Calu3 (cell line): ENCODE measurements around the gene RAB40C. TPM values are rescaled to one million over a fixed set of nuclear protein-coding genes. Genes with fewer than 3 reads are reported as not detected.

Experiments used
- BruUV-seq: library from RNA; stranded (reverse); fragments of 400-500 nt; replicated peaks from 2 replicates; lab custom pipeline; 2021; lab: Mats Ljungman, UMichigan
- CTCF ChIA-PET: fragments of 300-600 bp; sonication (Branson Sonifier 250); formaldehyde crosslinking; loops from one replicate; lab custom pipeline; 2022; ENCODE audit warnings: antibody characterized with exemption; lab: Charles Lee
- DNase-seq: peaks from one replicate; pipeline ENCODE4 v3.0.0; 2022
- H3K27ac Mint-ChIP-seq: one replicate; pipeline ENCODE4 v1.8.0; 2022; ENCODE audit warnings: mixed read lengths; ENCODE audit not compliant: unreplicated experiment
- H3K27me3 Mint-ChIP-seq: one replicate; pipeline ENCODE4 v1.8.0; 2022; ENCODE audit warnings: mixed read lengths; ENCODE audit not compliant: unreplicated experiment
- H3K36me3 Mint-ChIP-seq: one replicate; pipeline ENCODE4 v1.8.0; 2022; ENCODE audit warnings: mild to moderate bottlenecking, moderate library complexity, mixed read lengths; ENCODE audit not compliant: insufficient read depth, unreplicated experiment
- H3K4me1 Mint-ChIP-seq: one replicate; pipeline ENCODE4 v1.8.0; 2022; ENCODE audit warnings: mild to moderate bottlenecking, low read depth, mixed read lengths; ENCODE audit not compliant: unreplicated experiment
- H3K4me3 Mint-ChIP-seq: one replicate; pipeline ENCODE4 v1.8.0; 2022; ENCODE audit warnings: mild to moderate bottlenecking, low read depth, moderate library complexity, mixed read lengths; ENCODE audit not compliant: unreplicated experiment
- H3K9me3 Mint-ChIP-seq: one replicate; pipeline ENCODE4 v1.8.0; 2022; ENCODE audit warnings: low read depth, mixed read lengths; ENCODE audit not compliant: unreplicated experiment
- CTCF ChIP-seq: fragments of 200-600 bp; IDR thresholded peaks from one replicate; pipeline ENCODE4 v1.8.0; 2022; ENCODE audit warnings: antibody characterized with exemption; ENCODE audit not compliant: unreplicated experiment
- intact Hi-C: fragments of 100-400 bp; cut with micrococcal nuclease; formaldehyde crosslinking; loops from one replicate; pipeline ENCODE4 v1.10.0; 2022; ENCODE audit not compliant: unreplicated experiment
- total RNA-seq: library from RNA; stranded (reverse); gene quantifications from 2 replicates; pipeline ENCODE4 v1.2.3, GENCODE V29; 2022

The RAB40C gene
- total RNA-seq, 1 experiment from 2014 or later, result 35.6 TPM

GRCh38 chr16:652454-653305, 62.8 kb downstream of the RAB40C start:
- CTCF ChIA-PET, result no interaction called here
- H3K4me1 Mint-ChIP-seq, result no peaks in the 10 kb centered on the region
- no peak for TF ChIP-seq CTCF
- H3K4me3 Mint-ChIP-seq, result no peak overlapping the region
- H3K9me3 Mint-ChIP-seq, result no peaks in the 10 kb centered on the region
- no peak overlapping the region for H3K27ac Mint-ChIP-seq
- peaks cover 66% of the 10 kb centered on the region for H3K36me3 Mint-ChIP-seq
- H3K27me3 Mint-ChIP-seq, result no peaks in the 10 kb centered on the region
- DNase-seq, result no peak
- intact Hi-C loops, result no loop called here
- no TSS peak for BruUV-seq

DNA sequence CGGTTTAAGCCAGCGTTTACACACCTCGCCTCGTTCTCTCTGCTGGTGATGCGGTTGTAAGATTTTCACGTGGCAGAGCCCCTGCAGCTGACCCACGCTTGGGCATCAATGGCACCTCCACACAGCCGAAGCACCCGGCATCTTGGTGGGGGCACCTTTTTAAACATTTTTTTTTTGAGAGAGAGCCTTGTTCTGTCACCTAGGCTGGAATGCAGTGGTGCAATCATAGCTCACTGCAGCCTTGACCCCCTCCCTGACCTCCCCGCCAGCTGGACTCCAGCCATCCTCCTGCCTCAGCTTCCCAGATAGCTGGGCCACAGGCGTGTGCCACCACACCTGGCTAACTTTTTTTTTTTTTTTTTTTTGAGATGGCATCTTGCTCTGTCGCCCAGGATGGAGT, 64.2 kb downstream of the RAB40C start:
- CTCF ChIA-PET, result no interaction called here
- no peak for TF ChIP-seq CTCF
- Mint-ChIP-seq H3K4me3 (no peak overlapping the region), H3K36me3 (peaks cover 59% of the 10 kb centered on the region), H3K27ac (no peak overlapping the region), H3K27me3 (no peaks in the 10 kb centered on the region), H3K4me1 (no peaks in the 10 kb centered on the region), H3K9me3 (no peaks in the 10 kb centered on the region)
- intact Hi-C loops, result no loop called here
- DNase-seq, result no peak
- no TSS peak for BruUV-seq

GRCh38 chr16:657487-657886, 67.6 kb downstream of the RAB40C start:
- Mint-ChIP-seq H3K27ac (no peak overlapping the region), H3K4me3 (no peak overlapping the region), H3K36me3 (peaks cover 46% of the 10 kb centered on the region), H3K4me1 (no peaks in the 10 kb centered on the region), H3K27me3 (no peaks in the 10 kb centered on the region), H3K9me3 (no peaks in the 10 kb centered on the region)
- no TSS peak for BruUV-seq
- CTCF ChIA-PET, result no interaction called here
- no peak for TF ChIP-seq CTCF
- no peak for DNase-seq
- intact Hi-C loops, result no loop called here

GRCh38 chr16:658679-659571, 69.1 kb downstream of the RAB40C start:
- Mint-ChIP-seq H3K27me3 (no peaks in the 10 kb centered on the region), H3K4me1 (no peaks in the 10 kb centered on the region), H3K36me3 (peaks cover 42% of the 10 kb centered on the region), H3K27ac (no peak overlapping the region), H3K4me3 (no peak overlapping the region), H3K9me3 (no peaks in the 10 kb centered on the region)
- BruUV-seq, result no TSS peak
- no peak for DNase-seq
- TF ChIP-seq CTCF, result no peak
- CTCF ChIA-PET, result no interaction called here
- intact Hi-C loops, result no loop called here
